GM12878 (cell line): ENCODE measurements around the gene EEF2.

ENCODE experiments used
- CUX1 ChIP-seq: IDR thresholded peaks from 2 replicates; pipeline ENCODE4 v1.6.1; 2012; ENCODE audit warnings: improper control_type of control experiment, low read depth, low read length; ENCODE audit not compliant: insufficient replicate concordance
- GATAD2B ChIP-seq: fragments of 450-650 bp; conservative IDR thresholded peaks from 2 replicates; pipeline ENCODE4 v1.6.1; 2017; ENCODE audit warnings: low read depth, mild to moderate bottlenecking, moderate library complexity
- IRF3 ChIP-seq: fragments of 450-650 bp; IDR thresholded peaks from 2 replicates; pipeline ENCODE4 v1.6.1; 2014; ENCODE audit warnings: mild to moderate bottlenecking
- NRF1 ChIP-seq: conservative IDR thresholded peaks from 2 replicates; pipeline ENCODE4 v1.6.1; 2011; ENCODE audit warnings: mild to moderate bottlenecking, low read depth, low read length, improper control_type of control experiment
- POLR2A ChIP-seq: IDR thresholded peaks from 2 replicates; pipeline ENCODE4 v1.6.1; 2011; ENCODE audit warnings: low read depth, mild to moderate bottlenecking, low read length
- RCOR1 ChIP-seq: conservative IDR thresholded peaks from 2 replicates; pipeline ENCODE4 v1.6.1; 2012; ENCODE audit warnings: low read depth, low read length, improper control_type of control experiment
- SMAD1 ChIP-seq: fragments of 450-650 bp; IDR thresholded peaks from 2 replicates; pipeline ENCODE4 v1.6.1; 2018; ENCODE audit warnings: mild to moderate bottlenecking, low read depth; ENCODE audit not compliant: partially characterized antibody
- STAT1 ChIP-seq: fragments of 450-650 bp; conservative IDR thresholded peaks from 2 replicates; pipeline ENCODE4 v1.6.1; 2014; ENCODE audit warnings: antibody characterized with exemption, mild to moderate bottlenecking
- ZNF274 ChIP-seq: IDR thresholded peaks from one replicate; pipeline ENCODE4 v1.8.0; 2011; ENCODE audit not compliant: insufficient read length, insufficient read depth
- TF ChIP-seq, protein P1 (sequence below), 3 experiments: IDR thresholded peaks in 2 of 3; conservative IDR thresholded peaks in 1 of 3; 2 replicates each; pipeline ENCODE4 v1.5.1; 2011; ENCODE audit warnings: low read depth in 3 of 3, low read length in 3 of 3, mild to moderate bottlenecking in 3 of 3, control low read depth in 2 of 3, moderate library complexity in 2 of 3, inconsistent platforms in 1 of 3, mixed read lengths in 1 of 3; ENCODE audit not compliant: control insufficient read depth in 2 of 3, insufficient read depth in 1 of 3; ENCODE audit errors: extremely low read depth in 1 of 3
- TF ChIP-seq, protein P2 (sequence below): fragments of 450-650 bp; IDR thresholded peaks from 2 replicates; pipeline ENCODE4 v1.6.1; 2016; ENCODE audit warnings: mild to moderate bottlenecking, moderate library complexity, borderline replicate concordance
- TF ChIP-seq, protein P3 (sequence below): IDR thresholded peaks from 2 replicates; pipeline ENCODE4 v1.6.1; 2012; ENCODE audit warnings: mild to moderate bottlenecking, low read depth, low read length

- TF ChIP-seq IRF3 (no peak), CUX1 (no peak), RCOR1 (no peak), NRF1 (no peak), SMAD1 (no peak), POLR2A (no peak), STAT1 (no peak), ZNF274 (no peak), GATAD2B (no peak)
- TF ChIP-seq, protein P1, sequence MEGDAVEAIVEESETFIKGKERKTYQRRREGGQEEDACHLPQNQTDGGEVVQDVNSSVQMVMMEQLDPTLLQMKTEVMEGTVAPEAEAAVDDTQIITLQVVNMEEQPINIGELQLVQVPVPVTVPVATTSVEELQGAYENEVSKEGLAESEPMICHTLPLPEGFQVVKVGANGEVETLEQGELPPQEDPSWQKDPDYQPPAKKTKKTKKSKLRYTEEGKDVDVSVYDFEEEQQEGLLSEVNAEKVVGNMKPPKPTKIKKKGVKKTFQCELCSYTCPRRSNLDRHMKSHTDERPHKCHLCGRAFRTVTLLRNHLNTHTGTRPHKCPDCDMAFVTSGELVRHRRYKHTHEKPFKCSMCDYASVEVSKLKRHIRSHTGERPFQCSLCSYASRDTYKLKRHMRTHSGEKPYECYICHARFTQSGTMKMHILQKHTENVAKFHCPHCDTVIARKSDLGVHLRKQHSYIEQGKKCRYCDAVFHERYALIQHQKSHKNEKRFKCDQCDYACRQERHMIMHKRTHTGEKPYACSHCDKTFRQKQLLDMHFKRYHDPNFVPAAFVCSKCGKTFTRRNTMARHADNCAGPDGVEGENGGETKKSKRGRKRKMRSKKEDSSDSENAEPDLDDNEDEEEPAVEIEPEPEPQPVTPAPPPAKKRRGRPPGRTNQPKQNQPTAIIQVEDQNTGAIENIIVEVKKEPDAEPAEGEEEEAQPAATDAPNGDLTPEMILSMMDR (IDR thresholded peaks at IDR 0.05 in 2 of 3, conservative IDR thresholded peaks at IDR 0.05 in 1 of 3; ENCODE audit: control insufficient read depth in 2 of 3, extremely low read depth in 1 of 3, insufficient read depth in 1 of 3, low read depth in 3 of 3, low read length in 3 of 3) = no peak
- TF ChIP-seq, protein P2, sequence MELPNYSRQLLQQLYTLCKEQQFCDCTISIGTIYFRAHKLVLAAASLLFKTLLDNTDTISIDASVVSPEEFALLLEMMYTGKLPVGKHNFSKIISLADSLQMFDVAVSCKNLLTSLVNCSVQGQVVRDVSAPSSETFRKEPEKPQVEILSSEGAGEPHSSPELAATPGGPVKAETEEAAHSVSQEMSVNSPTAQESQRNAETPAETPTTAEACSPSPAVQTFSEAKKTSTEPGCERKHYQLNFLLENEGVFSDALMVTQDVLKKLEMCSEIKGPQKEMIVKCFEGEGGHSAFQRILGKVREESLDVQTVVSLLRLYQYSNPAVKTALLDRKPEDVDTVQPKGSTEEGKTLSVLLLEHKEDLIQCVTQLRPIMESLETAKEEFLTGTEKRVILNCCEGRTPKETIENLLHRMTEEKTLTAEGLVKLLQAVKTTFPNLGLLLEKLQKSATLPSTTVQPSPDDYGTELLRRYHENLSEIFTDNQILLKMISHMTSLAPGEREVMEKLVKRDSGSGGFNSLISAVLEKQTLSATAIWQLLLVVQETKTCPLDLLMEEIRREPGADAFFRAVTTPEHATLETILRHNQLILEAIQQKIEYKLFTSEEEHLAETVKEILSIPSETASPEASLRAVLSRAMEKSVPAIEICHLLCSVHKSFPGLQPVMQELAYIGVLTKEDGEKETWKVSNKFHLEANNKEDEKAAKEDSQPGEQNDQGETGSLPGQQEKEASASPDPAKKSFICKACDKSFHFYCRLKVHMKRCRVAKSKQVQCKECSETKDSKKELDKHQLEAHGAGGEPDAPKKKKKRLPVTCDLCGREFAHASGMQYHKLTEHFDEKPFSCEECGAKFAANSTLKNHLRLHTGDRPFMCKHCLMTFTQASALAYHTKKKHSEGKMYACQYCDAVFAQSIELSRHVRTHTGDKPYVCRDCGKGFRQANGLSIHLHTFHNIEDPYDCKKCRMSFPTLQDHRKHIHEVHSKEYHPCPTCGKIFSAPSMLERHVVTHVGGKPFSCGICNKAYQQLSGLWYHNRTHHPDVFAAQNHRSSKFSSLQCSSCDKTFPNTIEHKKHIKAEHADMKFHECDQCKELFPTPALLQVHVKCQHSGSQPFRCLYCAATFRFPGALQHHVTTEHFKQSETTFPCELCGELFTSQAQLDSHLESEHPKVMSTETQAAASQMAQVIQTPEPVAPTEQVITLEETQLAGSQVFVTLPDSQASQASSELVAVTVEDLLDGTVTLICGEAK = no peak
- TF ChIP-seq, protein P3, sequence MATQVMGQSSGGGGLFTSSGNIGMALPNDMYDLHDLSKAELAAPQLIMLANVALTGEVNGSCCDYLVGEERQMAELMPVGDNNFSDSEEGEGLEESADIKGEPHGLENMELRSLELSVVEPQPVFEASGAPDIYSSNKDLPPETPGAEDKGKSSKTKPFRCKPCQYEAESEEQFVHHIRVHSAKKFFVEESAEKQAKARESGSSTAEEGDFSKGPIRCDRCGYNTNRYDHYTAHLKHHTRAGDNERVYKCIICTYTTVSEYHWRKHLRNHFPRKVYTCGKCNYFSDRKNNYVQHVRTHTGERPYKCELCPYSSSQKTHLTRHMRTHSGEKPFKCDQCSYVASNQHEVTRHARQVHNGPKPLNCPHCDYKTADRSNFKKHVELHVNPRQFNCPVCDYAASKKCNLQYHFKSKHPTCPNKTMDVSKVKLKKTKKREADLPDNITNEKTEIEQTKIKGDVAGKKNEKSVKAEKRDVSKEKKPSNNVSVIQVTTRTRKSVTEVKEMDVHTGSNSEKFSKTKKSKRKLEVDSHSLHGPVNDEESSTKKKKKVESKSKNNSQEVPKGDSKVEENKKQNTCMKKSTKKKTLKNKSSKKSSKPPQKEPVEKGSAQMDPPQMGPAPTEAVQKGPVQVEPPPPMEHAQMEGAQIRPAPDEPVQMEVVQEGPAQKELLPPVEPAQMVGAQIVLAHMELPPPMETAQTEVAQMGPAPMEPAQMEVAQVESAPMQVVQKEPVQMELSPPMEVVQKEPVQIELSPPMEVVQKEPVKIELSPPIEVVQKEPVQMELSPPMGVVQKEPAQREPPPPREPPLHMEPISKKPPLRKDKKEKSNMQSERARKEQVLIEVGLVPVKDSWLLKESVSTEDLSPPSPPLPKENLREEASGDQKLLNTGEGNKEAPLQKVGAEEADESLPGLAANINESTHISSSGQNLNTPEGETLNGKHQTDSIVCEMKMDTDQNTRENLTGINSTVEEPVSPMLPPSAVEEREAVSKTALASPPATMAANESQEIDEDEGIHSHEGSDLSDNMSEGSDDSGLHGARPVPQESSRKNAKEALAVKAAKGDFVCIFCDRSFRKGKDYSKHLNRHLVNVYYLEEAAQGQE = no peak
Observed at GRCh38 chr19:3950871-3951861, 34.1 kb downstream of the EEF2 start.
